HG02970 (cell line): ENCODE measurements around the gene SV2C.
"Not testable (repeated sequence)": the region's sequence is repeated elsewhere in the genome, so short reads cannot be mapped to it uniquely, and the experiment has no call there.

ENCODE experiments used
- ATAC-seq: cut with Tn5 transposase; IDR thresholded peaks from one replicate; pipeline ENCODE4 v1.9.1; 2021; ENCODE audit warnings: mild to moderate bottlenecking, moderate library complexity, moderate number of reproducible peaks; ENCODE audit not compliant: unreplicated experiment, low FRiP score

The SV2C gene

DNA sequence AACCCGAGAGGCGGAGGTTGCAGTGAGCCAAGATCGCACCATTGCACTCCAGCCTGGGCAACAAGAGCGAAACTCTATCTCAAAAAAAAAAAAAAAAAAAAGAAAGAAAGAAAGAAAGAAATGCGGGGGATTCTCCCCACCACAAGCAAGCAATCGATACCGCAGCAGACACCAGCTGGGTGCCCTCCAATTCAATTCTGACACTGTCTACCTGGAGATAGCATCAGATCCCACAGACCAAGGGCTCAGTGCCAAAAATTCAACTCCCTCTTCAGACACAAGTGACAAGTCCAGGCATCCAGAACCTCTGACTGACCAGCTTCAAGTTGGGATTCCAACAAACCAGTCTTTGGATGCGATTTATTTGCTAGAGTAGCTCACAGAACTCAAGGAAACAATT lies 286.5 kb downstream of the SV2C start:
- not testable (repeated sequence) for ATAC-seq

DNA sequence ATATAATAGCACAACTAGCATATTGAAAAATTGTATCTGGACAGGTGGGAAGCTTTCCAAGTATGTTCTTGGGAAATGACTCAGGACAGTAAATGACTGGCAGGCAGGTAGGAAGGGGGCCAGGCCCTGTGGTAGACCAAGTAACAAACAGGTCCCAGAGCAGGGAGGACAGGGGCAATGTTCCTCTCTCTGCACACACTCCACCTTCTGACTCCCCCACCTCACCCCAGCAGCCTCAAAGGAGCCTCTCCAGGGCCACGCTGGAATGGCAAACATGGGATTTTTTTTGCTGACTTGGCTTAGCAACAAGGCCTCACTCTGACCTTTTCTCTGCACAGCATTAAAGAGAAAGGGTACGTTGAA lies 288.8 kb downstream of the SV2C start:
- no peak for ATAC-seq

DNA sequence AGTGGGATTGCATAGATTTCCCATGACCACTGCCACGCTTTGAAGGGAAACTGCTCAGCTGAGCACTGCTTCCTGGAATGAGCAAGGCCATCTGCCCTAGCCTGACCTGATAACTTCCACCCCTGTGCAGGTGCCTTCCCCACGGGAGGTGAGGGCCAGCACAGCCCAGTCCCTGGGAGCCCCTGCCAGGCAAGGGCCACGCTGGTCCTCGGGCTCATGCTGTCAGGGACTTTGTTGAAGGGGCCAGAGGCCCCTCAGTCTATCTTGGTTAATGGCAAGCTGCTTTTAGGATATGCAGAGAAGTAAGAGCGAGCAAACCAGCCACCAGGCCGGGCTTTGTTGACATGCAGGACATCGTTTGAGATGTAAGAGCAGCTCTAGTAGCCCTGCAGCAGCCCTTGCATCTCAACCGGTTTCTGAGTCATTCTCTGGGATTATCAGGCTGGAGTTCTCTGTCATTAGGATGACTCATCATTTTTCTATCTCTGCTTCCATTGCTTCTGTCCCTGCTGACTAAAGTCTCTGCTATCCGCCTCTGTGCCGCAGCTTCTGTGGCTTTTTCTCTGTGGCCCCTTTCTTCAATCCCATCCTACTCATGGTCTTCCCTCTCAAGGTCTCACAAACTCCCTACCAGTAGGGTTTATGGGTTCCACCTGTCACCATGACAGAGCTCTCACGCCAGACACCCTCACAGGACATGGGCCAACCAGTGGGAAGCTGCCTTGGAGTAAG lies 289.3 kb downstream of the SV2C start:
- ATAC-seq = no peak

DNA sequence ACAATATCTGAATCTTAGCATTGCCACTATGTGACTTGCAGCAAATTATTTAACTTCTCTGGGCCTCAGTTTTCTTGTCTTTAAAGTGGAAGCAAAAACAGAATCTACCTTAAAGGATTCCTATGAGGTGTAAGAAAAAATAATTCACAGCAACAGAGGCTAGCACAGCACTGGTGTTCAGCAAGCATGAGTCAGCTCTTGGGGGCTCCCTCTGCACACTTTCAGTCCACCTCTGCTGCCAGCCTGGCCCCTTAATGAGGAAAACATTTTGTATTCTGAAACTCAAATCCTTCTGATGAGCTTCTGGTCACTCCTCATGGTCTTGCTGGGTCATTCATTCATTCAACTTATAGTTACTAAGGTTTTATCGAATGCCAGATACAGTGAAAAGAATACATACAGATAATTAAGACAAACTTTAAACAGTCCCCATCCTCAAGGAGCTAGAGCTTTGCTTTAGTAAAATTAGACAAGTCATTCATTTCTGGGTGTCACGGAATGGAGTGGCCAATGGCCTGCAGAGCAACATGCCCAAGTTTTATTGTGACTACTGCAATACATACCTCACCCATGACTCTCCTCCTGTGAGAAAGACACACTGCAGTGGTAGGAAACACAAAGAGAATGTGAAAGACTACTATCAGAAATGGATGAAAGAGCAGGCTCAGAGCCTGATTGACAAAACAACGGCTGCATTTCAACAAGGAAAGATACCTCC lies 293.1 kb downstream of the SV2C start:
- no peak for ATAC-seq

DNA sequence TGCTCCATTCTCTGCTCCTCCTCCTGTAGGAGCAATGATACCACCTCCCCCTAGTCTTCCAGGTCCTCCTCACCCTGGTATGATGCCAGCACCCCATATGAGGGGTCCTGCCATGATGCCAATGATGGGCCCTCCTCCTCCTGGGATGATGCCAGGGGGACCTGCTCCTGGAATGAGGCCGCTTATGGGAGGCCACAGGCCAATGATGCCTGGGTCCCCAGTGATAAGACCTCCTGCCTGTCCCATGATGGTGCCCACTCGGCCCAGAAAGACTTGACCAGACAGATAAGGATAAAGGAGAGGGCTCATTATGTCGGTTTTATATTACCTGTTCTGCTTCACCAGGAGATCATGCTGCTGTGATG lies 293.7 kb downstream of the SV2C start:
- ATAC-seq = no peak

DNA sequence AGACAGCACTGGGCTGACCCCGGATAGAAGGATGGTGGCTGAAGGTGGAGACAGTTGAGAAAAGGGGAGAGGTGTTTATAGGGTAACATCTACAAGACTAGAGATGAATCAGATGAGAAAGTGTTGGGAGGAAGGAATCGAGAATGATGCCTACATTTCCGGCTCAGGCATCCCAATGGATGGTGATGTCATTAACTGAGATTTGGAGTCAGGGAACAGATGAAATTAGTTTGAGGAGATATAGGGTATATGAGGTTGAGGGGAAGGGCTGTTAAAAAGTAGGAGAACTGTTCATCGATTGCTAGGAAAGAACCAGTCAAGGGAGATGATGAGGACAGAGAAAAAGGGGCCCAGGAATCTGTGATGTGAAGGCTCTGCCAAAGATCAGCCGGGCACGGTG lies 295.2 kb downstream of the SV2C start:
- ATAC-seq = no peak

DNA sequence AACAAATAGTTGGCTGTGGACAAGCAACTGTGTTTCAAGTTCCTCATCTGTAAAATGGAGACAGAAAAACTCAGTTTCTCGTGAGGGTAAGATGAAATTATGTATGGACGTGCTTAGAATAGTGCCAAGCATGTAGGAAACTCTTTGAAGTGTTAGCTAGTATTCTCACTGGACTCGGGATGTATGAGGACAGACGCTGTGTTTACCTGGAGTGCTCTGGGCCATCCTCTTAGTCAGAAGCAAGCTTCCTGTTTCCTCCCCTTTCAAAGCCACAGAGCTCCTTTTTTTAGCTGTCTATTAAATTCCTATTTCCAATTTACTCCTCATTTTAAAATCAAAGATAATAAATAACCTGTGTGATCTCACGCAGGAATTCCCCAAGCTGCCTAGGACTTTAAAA lies 296.1 kb downstream of the SV2C start:
- ATAC-seq = no peak

DNA sequence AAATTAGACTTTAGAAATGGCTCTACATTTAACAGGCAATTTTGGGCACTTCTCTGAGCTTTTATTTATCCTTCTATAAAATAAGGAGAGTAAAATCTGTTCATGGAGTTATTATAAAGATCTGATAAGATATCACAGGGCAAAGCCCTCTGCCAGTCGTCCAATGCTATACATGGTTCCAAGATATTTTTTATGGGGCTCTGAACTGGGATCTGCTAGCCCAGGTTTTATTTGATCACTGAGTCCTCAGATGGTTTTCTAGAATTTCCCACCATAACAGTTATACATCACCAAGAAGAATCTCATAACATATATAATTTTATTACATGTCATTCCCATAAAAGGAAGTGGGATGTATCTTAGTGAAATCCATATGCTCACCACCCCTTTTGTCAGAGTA lies 296.7 kb downstream of the SV2C start:
- no peak for ATAC-seq

DNA sequence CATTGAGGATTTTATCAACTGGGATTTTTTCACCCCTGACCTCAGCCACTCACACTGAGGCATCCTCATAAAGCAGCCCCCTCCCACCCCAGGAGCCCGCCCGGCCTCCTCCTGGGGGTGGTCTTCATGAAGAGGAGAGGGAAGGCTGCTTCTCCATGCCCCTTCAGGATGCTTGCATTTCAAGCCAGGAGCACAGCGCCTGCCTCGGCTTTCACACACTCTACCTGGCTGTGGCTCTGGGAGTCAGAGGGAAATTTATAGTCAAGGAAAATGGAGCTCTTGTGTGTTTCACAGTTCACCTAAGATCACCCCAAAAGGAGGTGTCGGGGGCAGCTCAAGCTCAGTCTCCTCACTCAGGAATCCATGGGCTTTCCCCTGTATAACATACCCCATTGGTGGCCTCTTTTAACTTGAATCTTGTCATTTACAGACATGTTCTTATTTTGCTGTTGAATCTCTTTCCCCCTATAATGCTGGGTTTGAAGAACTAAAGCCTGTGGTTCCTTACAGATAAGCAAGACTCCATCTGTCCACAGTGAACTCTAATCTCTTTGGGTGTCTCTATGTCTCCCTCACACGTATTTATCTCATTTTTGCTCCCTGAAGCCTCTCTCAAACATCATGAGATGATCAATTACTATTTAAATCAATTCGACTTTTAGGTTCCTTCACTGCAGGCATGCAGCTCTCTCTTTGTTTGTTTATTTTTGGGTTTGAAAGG lies 297.3 kb downstream of the SV2C start:
- ATAC-seq = no peak

DNA sequence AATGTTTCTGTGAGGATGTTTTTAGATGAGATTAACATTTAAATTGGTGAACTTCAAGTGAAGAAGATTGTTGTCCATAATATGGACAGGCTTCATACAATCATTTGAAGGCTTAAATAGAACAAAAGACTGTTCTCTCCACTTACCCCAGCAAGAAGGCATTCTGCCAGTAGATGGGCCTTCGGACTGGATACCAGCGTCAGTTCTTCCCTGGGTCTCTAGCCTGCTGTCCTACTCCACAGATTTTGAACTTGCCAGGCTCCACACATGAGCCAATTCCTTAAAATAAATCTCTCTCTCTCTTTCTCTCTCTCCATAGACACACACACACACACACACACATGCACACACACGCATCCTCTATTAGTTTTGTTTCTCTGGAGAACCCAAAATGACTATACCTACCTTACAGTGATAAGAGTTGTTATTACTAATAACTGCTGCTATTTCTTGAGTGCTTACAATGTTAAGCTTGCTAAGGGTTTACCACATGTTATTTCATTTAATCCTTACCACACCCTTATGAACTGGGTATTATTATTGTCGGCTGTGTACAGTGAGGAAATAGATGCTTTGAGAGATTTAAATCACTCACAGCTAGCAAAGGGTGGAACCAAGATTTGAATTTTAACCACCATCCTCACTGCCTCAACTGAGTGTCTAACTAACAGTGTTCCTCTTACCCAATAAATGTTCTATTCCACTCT lies 300.1 kb downstream of the SV2C start:
- ATAC-seq = no peak

DNA sequence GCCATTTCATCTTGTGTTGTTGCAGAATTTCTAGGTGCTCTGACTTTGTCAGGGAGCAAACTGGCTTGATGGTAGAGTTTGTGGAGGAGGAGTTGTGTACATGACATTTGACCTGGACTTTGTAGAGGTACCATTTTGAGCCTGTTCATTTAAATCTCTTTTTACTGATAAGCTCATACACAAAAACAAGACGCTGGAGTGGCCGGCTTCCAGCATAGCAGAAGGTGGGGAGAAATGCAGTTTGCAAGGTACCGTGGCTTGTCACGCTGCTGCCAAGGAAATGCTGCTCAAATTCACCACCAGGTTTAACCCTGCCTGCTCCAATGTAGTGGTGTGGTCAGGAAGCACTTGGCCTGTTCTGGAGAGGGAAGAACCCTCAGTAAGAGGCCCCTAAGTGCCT lies 301.0 kb downstream of the SV2C start:
- no peak for ATAC-seq

DNA sequence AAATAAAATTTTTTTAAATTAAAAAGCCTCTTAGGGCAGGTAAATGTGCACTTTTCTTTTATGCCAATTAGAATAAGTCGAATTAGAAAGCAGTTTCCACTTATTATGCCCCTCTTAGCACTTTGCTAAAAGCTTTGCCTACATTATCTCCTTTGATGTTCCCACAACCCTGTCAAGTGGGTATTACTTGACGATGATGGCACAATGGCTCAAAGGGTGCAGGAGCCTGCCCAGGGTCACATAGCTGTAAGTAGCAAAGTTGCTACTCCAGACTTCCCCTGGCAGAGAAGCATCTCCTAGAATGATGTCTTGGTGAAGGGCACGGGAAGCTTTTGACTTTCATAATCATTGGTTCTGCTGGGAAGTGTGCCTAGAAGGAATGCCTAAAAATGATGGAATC lies 301.5 kb downstream of the SV2C start:
- ATAC-seq = no peak

DNA sequence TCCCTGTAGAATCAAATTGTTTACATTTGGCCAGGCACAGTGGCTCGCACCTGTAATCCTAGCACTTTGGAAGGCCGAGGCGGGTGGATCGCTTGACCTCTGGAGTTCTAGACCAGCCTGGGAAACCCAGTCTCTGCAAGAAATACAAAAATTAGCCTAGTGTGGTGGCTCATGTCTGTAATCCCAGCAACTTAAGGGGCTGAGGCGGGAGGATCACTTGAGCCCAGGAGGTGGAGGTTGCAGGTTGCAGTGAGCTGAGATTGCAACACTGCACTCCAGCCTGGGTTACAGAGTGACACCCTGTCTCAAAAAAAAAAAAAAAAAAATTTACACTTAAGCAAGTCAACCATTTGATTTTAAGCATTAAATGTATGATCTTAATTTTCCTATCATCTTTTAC lies 302.4 kb downstream of the SV2C start:
- no peak for ATAC-seq

DNA sequence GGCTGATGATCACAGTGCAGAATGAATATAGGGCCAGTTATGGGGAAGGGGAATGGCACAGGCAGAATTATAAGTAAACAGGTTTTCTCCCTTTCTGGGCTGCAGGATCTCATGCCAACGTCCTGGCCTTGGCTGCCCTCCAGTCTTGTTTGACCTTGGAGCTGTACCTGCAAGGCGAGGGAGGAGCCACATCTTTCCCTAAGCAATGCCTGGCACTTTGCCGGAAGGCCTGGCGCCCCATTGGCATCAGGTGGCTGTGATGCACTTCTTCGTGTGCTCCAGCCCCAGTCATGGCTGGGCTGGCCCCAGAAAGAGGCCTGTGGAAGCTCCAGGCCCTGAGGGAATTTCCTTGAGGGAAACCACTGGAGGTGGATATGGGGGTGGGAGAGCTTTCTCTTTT lies 303.2 kb downstream of the SV2C start:
- no peak for ATAC-seq

DNA sequence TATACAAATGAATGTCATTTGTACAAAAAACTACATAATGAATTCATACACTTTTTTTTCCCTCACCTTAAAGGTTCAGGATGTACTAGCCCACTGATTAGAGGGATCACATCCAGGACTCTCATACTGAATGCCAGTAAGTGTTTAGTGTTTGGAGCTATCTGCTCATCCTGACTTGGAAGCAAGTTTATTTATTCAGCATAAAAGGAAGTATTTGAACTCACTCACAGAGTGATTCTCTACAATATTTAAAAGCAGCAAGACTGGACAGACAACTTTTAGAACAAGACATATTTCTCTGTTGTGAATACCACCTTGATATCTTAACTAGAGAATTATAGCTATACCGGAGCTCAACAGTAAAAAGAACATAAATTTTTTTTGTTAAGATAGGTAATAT lies 305.1 kb downstream of the SV2C start:
- ATAC-seq = no peak

DNA sequence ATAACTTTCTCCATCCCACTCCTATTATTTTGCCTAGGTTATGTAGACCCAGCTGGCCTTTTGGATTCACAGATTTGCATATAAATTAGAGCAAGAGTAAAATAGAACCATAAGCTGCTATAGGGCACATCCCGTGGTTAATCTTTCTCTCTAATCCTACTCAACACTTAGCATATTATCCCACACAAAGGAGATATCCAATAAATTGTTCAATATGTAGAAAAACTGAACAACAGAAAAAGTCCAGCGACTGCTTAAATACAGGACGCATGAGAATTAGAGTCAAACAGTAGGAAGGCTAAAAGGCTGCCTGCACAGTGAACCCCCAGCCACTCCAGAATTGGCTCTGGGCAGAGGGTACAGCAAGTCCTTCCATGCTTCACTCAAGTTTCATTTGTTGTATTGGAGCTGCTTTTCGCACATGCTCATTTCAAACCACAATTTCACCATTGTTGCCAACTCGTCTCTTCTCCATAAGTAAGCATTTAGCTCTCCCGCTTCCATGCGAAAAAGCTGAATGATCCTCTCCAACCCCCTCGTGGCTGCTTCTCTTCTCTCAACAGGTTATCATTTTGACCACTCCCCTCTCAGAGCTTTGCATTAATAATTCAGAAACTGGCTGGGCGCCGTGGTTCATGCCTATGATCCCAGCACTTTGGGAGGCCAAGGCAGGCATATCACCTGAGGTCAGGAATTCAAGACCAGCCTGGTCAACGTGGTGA lies 305.8 kb downstream of the SV2C start:
- no peak for ATAC-seq

DNA sequence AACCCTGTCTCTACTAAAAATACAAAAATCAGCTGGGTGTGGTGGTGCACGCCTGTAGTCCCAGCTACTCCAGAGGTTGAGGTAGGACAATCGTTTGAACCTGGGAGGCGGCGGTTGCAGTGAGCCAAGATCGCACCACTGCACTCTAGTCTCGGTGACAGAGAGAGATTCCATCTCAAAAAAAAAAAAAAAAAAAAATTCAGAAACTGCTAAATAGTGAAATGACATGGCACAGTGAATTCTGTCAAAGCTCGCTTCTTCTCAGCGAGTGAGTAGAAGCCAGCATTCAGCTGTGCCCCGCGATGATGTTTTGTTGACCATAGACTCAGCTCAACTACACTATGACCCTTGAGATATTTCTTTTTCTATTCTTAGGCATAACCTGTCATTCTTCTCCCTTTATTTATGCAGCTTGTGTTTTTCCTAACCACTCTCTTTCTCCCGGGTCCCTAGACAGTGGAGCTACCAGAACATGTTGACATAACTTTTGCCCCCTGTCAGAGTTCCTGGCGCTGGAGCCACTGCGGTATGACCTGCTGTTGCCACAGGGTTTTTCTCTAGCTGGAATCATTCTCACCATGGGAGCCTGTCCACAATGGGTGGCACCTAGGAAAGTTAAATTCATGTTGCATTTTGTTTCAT lies 306.5 kb downstream of the SV2C start:
- ATAC-seq = no peak

DNA sequence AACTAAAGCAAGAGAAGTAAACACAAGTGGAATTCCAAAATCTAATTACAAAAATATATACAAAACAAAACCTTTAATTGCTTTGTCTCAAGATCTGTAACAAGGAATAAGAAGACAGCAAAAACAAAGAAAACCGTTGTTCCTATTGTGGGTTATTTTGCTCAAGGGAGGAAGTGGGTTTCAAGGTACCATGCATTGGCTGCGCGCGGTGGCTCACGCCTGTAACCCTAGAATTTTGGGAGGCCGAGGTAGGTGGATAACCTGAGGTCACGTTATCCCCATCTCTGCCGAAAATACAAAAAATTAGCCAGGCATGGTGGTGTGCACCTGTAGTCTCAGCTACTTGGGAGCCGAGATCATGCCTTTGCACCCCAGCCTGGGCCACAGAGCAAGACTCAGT lies 307.8 kb downstream of the SV2C start:
- no peak for ATAC-seq

DNA sequence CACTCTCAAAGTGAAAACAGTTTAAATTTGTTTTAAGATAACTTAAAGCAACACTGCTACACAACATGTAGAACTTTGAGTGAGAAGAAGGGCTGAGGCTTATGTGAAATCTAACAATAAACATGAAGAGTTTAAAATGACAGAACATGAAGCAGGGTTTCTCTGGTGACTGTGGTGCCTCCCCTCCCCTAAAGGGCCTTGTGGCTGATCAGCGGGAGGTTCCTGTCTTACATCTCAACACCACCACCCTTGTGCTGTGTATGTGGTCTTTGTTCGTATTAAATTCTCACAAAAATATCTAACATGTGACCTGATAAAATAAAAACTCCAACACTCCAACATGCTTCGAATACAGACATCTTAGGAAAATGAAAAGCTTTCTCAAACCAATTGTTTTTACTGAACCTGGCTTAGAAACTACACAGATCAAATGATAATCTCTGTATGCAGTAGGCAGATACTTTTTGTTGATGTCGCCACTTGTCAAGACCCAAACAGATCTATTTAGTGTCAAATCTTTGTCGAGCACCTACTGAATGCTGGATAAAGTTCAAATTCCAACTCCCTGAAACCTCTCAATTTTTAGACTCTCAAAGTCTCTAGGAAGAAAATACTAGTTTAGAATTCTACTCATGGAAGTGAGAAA lies 310.0 kb downstream of the SV2C start:
- no peak for ATAC-seq

DNA sequence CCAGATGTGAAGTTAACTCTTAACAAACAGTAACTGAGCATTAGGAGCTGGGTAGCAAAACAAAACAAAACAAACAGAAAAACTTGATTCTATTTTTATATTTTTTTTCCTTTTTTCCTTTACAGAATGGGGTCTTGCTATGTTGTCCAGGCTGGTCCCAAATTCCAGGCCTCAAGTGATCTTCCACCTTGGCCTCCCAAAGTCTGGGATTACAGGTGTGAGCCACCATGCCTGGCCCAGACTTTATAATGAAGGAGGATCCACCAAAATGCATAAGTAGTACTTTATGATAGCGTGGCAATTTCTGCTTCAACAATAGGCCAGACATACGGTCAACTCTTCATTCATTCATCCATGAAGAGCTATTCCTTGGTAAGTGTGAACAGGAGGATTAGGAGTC lies 314.0 kb downstream of the SV2C start:
- ATAC-seq = no peak
